LNCaP clone FGC (cell line): ENCODE results near the gene DTD2.
"Not testable (repeated sequence)": the region's sequence is repeated elsewhere in the genome, so short reads cannot be mapped to it uniquely, and the experiment has no call there.

ENCODE experiments used
- DNase-seq: peaks from one replicate; pipeline ENCODE4 v3.0.0-alpha.2; 2011; ENCODE audit warnings: low read depth
- H3K4me3 ChIP-seq: 2 replicates; pipeline ENCODE4 v1.5.1; 2011; ENCODE audit warnings: mild to moderate bottlenecking, low read depth, low read length, control low read depth
- TF ChIP-seq, protein P1 (sequence below): IDR thresholded peaks from 2 replicates; pipeline ENCODE4 v1.5.1; 2012; ENCODE audit warnings: mild to moderate bottlenecking; ENCODE audit not compliant: control insufficient read depth, insufficient read depth; ENCODE audit errors: extremely low read depth

The DTD2 gene

DNA sequence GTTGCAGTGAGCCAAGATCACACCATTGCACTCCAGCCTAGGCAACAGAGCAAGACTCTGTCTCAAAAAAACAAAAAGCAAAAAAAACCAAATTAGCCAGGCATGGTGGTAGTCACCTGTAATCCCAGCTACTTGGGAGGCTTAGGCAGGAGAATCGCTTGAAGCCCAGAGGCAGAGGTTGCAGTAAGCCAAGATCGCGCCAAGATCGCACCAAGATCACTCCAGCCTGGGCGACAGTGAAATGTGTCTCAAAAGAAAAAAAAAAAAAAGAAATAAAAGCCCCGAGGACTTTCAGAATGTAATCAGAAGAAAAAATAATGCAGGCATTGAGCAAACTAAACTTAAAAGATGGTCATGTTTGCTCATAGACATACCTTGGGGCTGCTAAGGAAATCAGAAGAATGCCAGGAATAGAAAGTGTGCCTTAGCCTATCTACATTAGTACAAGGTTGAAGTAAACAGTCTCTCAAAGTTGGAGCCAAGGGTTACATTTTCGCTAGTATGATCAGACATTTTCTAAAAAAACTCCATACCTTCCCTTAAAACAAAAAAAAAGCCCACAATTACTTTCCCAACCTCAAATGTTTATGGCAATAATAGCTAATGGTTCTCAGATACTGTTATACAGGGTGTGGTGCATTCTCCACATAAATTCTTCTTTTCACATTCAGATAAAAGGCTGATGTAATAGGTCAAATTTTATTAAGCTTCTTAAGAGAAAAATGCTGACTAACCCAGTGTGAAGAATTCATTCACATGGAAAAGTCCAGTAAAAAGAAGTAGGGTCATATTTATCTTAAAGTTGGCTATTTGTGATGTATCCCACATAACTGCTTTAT lies 15.8 kb downstream of the DTD2 start:
- H3K4me3 ChIP-seq = no peak overlapping the region

DNA sequence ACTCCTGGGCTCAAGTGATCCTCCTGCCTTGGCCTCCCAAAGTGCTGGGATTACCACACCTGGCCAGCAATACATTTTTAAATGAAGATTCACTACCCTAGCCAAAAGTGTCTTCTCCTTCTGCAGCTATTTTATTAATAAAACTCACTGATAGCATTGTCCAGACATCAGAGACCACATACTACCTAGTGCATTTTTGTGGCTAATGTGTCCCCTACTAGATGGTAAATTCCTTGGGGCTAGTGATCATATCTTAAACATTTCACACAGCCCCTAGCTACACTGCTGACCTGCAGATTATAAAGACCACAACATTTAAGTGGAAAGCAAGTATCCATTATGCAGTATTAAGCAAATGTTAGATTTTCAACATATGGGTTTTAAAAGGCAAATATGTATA lies 17.0 kb downstream of the DTD2 start:
- no peak for DNase-seq
- no peak overlapping the region for H3K4me3 ChIP-seq
- TF ChIP-seq, protein P1, sequence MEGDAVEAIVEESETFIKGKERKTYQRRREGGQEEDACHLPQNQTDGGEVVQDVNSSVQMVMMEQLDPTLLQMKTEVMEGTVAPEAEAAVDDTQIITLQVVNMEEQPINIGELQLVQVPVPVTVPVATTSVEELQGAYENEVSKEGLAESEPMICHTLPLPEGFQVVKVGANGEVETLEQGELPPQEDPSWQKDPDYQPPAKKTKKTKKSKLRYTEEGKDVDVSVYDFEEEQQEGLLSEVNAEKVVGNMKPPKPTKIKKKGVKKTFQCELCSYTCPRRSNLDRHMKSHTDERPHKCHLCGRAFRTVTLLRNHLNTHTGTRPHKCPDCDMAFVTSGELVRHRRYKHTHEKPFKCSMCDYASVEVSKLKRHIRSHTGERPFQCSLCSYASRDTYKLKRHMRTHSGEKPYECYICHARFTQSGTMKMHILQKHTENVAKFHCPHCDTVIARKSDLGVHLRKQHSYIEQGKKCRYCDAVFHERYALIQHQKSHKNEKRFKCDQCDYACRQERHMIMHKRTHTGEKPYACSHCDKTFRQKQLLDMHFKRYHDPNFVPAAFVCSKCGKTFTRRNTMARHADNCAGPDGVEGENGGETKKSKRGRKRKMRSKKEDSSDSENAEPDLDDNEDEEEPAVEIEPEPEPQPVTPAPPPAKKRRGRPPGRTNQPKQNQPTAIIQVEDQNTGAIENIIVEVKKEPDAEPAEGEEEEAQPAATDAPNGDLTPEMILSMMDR = no peak

More for the DNA sequence above, 15.8 kb downstream of the DTD2 start:
- DNase-seq = no peak
- TF ChIP-seq, protein P1 = no peak

DNA sequence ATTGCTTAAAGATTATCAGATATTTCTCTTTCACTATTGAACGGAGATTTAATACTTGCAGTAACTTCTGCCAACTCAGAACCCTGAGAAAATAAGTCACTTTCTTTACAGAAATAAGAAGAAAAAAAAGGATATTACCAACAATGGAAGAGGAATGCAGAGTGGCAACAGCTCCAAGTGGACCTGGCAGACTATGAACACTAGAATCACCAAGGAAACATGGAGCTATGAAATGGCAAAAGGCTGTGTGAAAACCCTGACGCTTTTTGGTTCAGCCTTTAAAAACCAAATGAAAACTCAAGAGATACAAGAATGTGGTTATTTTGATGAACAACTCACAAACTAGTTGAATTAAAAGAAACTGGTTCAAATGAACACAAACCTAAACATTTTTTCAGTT lies 17.7 kb downstream of the DTD2 start:
- DNase-seq = no peak
- TF ChIP-seq, protein P1 = no peak
- no peak overlapping the region for H3K4me3 ChIP-seq

DNA sequence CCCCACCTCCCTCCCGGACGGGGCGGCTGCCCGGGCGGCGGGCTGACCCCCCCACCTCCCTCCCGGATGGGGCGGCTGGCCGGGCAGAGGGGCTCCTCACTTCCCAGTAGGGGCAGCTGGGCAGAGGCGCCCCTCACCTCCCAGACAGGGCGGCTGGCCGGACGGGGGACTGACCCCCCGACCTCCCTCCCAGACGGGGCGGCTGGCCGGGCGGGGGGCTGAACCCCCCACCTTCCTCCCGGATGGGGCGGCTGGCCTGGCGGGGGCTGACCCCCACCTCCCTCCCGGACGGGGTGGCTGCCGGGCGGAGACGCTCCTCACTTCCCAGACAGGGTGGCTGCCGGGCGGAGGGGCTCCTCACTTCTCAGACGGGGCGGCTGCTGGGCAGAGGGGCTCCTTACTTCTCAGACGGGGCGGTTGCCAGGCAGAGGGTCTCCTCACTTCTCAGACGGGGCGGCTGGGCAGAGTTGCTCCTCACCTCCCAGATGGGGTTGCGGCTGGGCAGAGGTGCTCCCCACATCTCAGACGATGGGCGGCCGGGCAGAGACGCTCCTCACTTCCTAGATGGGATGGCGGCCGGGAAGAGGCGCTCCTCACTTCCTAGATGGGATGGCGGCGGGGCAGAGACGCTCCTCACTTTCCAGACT lies 20.1 kb downstream of the DTD2 start:
- H3K4me3 ChIP-seq, DNase-seq: not testable (repeated sequence)

DNA sequence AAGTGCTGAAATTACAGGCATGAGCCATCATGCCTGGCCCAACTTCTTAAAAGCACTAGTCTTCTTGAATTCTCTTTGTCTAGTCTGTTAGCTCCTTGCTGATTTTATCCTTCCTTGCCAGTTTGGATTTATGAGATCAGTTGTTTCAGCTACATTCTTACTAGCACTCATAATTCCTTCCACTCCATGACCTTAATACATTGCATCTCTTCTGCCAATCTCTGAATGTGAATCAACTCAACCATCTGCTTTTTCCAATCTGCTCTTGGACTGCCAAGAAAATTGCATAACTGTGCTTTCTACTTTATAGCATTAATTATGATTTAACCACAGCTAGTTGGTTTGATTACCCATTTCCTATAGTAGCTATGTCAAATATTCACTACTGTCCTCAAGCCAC lies 22.0 kb downstream of the DTD2 start:
- no peak overlapping the region for H3K4me3 ChIP-seq
- TF ChIP-seq, protein P1 = no peak
- no peak for DNase-seq

DNA sequence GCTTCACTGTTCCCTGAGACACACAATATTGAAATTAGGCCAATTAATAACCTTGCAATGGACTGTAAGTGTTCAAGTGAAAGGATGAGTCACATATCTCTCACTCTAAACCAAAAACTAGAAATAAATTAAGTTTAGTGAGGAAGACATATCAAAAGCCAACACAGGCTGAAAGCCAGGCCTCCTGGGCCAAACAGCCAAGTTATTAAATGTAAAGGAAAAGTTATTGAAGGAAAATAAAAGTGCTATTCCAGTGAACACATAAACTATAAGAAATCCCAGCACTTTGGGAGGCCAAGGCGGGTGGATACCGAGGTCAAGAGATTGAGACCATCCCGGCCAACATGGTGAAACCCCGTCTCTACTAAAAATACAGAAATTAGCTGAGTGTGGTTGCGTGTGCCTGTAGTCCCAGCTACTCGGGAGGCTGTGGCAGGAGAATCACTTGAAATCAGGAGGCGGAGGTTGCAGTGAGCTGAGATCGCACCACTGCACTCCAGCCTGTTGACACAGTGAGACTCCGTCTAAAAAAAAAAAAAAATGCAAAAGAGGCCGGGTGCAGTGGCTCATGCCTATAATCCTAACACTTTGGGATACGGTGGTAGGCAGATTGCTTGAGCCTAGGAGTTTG lies 26.6 kb downstream of the DTD2 start:
- H3K4me3 ChIP-seq = no peak overlapping the region
- TF ChIP-seq, protein P1 = no peak
- no peak for DNase-seq

DNA sequence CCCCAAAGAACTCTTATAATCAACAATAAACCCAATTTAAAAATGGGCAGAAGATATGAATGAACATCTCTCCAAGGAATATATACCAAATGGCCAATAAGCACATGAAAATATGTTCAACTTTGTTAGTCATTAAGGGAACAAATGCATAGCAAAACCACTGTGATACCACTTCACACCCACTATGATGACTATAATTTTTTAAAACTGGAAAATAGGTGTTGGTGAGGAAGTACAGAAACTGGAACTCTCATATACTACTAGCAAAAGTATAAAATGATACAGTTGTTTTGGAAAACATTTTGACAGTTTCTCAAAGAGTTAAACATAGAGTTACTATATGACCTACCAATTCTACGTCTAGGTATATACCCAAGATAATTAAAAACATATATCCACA lies 27.5 kb downstream of the DTD2 start:
- TF ChIP-seq, protein P1 = no peak
- H3K4me3 ChIP-seq = no peak overlapping the region
- no peak for DNase-seq
